Skin epidermis (tissue), 12 donors: ENCODE data around the gene HGS.

ENCODE experiments used
- H3K27ac ChIP-seq, 21 experiments: fragments of 200-600 bp; sonication (generic) in 11 of 21; one replicate each; pipeline ENCODE4 v1.5.0; 2020; ENCODE audit warnings: mild to moderate bottlenecking in 3 of 21, inconsistent platforms in 2 of 21, moderate library complexity in 2 of 21
- H3K4me3 ChIP-seq, 7 experiments: fragments of 200-600 bp; sonication (generic) in 2 of 7; one replicate each; pipeline ENCODE4 v1.5.0; 2020; ENCODE audit warnings: inconsistent platforms in 2 of 7, mild to moderate bottlenecking in 2 of 7, moderate library complexity in 1 of 7

The HGS gene

GRCh38 chr17:81701288-81702071, 17.7 kb downstream of the HGS start:
- Histone ChIP-seq H3K4me3 (peak overlapping the region in 4 of 7 experiments; percentile 4 to 96 (median 84)), H3K27ac (peak overlapping the region in 6 of 21 experiments; percentile 12 to 98 (median 96))

DNA sequence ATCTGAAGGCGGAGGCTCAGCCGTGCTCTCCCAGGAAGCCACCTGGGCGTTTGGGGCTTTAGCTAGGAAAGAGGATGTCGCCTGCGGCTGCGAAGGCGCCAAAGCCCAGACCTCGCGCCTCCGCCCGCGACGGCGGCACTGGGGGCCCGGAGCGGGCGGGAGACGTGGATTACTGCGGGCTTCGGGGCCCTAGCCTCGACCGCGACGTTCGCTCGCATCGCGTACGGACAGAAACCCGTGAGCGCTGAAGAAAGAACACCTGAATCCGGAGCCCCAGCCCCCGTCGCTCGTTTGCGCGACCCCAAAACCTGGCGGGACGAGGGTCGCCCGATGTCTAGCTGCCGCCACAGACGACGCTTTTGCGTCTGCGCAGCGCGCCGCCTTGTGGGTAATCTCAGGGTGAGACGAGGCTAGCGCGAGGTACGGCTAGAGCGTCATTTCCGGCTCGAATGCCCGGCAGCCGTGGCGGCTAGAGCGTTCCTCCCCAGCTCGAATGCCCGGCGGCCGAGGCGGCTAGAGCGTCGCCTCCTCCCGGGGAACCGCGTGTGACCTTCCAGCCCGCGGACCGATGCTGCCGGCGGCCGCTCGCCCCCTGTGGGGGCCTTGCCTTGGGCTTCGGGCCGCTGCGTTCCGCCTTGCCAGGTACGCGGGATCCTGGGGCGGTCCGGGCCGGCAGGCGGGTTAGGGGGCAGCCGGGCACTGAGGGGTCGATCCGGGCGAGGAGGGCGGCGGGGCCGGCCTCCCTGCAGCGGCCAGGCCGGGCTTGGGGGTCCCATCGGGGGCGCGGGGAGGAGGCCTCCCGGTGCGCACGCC, 19.3 kb downstream of the HGS start, which contains the start of gene MRPL12:
TSS of gene MRPL12 (plus strand) at position 434 of the 813 bp plus-strand sequence. CDS start at position 569, 135 bp downstream.
- Histone ChIP-seq H3K27ac (peak within 1 kb of the TSS; percentile 65 to 99 (median 96)), H3K4me3 (peak within 1 kb of the TSS; percentile 67 to 97 (median 90))

DNA sequence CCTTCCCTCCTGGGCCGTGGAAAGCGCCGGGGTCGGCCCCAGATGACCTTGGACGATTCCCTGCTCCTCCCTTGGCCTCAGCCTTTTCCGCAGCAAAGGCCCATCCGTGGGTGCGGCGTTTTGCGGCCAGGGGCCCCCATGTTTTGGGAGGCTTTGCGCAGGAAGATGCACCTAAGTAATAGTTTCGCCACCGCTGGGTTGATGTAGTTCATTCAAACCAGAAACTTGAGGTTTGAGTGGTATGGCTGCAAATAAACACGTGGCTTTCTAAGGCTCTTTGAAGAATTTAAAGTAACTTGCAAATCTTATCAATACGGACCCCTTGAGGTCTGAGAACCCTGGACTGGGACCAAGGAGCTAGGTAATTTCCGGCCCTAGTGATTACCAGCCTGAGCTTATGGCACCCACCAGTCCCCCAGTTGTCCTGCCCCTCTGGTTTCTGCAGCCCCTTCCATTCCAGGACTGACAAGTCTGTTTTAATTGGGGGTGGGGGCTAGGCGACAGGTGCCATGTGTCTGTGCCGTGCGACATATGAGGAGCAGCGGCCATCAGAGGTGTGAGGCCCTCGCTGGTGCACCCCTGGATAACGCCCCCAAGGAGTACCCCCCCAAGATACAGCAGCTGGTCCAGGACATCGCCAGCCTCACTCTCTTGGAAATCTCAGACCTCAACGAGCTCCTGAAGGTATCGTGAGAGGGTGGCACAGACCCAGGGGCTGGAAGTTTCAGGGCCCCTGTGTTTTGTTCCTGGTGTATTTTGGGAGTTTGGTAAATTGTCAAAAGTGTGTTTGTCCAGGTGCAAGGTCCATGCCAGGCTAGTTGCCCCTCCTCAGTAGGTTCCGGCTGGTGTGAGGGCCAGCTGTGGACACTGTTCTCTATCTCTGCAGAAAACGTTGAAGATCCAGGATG, 20.2 kb downstream of the HGS start:
- Histone ChIP-seq H3K4me3 (peak overlapping the region; percentile 67 to 97 (median 90)), H3K27ac (peak overlapping the region; percentile 57 to 99 (median 96))

GRCh38 chr17:81705518-81706231, 21.9 kb downstream of the HGS start:
- Histone ChIP-seq H3K27ac (no peak overlapping the region), H3K4me3 (no peak overlapping the region)

DNA sequence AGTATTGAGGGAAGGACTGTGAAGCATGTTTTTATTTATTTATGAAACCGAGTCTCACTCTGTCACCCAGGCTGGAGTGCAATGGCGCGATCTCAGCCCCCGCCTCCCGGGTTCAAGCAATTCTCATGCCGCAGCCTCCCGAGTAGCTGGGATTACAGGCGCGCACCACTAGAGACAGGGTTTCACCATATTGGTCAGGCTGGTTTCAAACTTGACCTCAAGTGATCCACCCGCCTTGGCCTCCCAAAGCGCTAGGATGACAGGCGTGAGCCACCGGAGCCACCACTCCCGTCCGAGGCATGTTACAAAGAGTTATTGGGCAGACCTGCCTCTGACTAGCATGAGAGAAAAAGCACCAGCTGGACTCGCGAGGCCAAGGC, 22.4 kb downstream of the HGS start:
- Histone ChIP-seq H3K4me3 (no peak overlapping the region), H3K27ac (no peak overlapping the region)

- H3K4me3 ChIP-seq, result no peak overlapping the region
- no peak overlapping the region for H3K27ac ChIP-seq
These were observed 23.2 kb downstream of the HGS start for GRCh38 chr17:81706757-81707624.

DNA sequence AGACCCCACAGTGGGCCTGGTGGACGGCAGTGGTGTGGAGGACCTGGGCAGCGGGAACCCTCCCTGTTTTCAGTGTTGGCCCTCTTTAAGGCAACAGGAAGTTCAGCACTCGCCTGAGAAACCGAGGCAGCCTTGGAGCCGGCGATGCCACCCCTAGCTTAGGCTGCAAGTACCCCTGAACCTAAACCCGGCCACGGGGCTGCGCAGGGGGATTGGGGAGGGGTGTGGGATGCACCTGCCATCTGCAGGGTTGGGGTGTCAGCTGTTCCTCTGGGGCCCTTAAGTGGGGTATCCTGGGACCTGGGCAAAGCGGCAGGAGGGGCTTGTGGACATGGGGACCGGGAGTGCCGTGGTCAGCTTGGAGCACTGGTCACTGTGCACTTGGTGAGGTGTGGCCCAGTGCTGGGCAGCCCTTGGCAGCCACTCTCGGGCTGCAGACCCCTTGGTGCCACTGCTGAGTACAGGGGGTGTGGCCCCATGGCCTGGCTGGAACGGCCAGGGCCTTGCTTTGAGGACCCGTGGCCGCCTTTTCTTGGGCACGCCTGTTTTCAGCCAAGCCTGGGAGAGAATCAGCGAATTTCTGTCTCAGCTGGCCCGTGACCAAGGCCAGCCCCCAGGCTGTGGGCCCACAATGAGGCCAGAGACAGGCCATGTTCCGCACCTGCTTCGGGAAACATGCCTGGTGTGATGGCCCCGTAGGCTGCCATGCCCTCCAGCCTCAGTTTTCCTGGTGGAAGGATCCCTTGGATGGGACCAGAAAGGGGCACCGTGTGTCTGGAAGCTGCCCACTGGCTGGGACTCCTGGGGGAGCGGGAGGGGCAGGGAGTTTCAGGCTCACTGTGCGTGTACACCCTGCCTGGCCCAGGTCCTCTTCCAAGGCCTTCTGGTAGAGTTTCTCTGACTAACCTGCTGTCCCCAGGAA, 24.2 kb downstream of the HGS start:
- Histone ChIP-seq H3K27ac (no peak overlapping the region), H3K4me3 (no peak overlapping the region)

GRCh38 chr17:81708739-81709185, 25.0 kb downstream of the HGS start:
- Histone ChIP-seq H3K4me3 (no peak overlapping the region), H3K27ac (no peak overlapping the region)

DNA sequence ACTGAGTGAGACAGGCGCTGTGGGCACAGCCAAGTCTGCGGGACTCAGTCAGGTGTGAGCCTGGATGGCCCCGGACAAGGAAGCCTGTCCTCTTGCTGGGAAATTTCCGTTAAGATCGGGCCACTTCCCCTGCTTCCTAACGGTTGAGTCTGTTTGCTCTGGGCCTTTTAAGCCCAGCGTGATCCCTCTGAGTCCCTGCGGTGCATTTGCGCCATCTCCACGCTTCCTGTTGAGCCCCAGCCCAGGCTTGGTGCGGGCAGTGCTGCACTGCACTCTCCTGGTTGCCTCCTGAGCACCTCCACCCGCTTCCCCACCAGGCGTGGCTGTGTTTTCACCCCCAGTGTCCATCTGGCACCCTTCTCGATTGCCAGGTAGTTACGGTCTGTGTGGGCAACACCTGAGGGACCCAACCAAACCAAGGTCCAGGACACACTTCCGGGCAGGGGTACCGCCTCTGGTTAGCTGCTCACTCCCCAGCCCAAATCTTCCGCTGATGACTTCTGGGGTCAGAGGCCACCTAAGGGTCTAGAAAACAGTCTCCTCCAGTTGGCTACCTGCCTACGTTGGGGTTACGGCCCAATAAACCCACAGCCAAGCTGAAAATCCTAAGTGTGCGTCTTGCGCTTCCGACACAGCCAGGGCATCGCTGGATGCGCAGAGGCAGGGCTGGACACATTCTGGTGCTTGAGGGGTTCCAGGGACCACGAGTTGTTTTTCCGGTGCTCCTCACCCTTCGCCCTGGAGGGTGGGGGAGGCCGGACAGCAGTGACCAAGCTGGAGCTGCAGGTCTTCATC, 26.9 kb downstream of the HGS start:
- peak overlapping the region in 6 of 21 experiments; percentile 10 to 76 (median 46) for H3K27ac ChIP-seq
- peak overlapping the region in 2 of 7 experiments; percentile 79 to 84 for H3K4me3 ChIP-seq

- Histone ChIP-seq H3K27ac (peak within 1 kb of the TSS in 19 of 21 experiments; percentile 13 to 87 (median 74)), H3K4me3 (peak within 1 kb of the TSS; percentile 47 to 89 (median 75))
These were observed 28.1 kb downstream of the HGS start, which contains the start of gene SLC25A10 for GRCh38 chr17:81711814-81712467. TSS of gene SLC25A10 (plus strand) at chr17:81712284. CDS start at chr17:81712427, 143 bp downstream.

GRCh38 chr17:81712468-81713003, 28.7 kb downstream of the HGS start:
- Histone ChIP-seq H3K4me3 (peak overlapping the region; percentile 47 to 89 (median 75)), H3K27ac (peak overlapping the region in 17 of 21 experiments; percentile 13 to 87 (median 61))

DNA sequence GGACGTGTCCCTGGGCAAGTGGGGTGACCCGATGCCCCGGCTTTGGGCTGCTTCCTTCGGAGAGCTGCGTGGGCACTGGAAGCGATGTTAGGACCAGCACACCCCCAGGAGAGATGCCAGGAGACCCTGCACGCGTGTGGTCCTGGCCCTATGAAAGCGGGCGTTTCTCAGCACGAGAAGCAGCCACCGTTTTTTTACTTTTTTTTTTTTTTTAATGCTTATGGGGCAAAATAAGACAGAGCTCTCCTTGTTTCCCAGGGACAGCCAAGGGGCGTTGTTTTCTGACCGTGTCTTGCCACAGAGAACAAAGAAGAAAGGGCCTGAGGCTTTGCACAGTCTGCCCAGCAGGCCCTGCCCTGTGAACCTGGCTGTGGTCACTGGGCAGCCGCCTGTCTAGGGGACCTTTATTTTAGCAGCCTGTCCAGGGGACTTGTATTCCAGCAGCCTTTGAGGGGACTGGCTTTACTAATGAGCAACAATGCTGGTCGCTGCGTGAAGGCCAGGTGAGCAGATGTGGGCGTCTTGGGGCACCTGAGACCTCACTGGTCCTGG, 29.3 kb downstream of the HGS start:
- Histone ChIP-seq H3K4me3 (peak overlapping the region; percentile 47 to 89 (median 75)), H3K27ac (peak overlapping the region in 14 of 21 experiments; percentile 13 to 87 (median 64))

DNA sequence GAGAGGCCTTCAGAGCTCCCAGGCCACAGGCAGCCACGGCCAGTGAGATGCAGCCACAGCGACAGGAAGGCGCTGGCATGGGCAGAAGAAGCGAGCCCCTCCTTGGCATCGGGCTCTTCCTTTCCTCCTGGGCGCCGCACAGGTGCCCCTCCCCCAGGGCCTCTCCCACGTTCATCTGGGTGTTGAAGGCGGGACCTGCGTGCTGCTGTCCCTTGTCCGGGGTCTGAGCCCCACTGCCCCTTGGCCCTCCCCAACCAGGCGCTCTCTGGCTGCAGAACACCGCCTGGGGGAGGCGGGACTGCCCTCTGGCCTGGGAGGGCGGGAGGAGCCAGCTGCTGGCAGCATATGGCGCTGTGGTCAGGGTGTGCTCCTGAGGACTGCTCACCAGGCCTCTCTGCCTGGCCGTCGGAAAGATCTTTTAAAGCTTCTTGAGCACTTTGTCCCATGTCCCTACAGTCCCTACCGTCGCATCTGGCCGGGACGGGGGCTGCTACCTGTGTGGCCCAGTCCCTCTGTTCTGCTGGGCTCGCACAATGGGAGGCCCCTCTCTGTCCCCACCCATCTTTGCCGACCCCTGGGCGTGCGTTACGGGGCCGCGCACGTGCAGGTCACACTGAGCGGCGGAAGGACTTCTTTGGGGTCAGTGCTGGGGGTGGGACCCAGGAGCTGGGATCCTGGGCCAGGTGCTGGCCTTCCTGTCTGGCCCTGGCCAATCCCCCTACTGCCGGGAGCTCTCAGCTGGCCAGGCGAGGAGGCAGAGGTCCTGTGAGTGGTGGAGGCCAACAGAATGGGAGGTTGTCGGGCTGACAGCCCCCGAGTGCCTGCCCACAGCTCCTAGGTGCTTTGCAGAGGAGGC, 30.0 kb downstream of the HGS start:
- H3K27ac ChIP-seq, result peak overlapping the region in 5 of 21 experiments; percentile 18 to 87 (median 81)
- peak overlapping the region in 6 of 7 experiments; percentile 2 to 84 (median 72) for H3K4me3 ChIP-seq
